PC-9 (cell line): ENCODE results near the gene SPTAN1.

Source experiments
- EZH2 ChIP-seq: fragments of 200-600 bp; sonication (generic); IDR thresholded peaks from 2 replicates; pipeline ENCODE4 v1.8.0; 2017; ENCODE audit warnings: antibody characterized with exemption, low read depth
- TF ChIP-seq, protein P1 (sequence below): fragments of 200-600 bp; sonication (generic); conservative IDR thresholded peaks from 2 replicates; pipeline ENCODE4 v1.6.1; 2017; ENCODE audit warnings: mixed run types, antibody characterized with exemption, mild to moderate bottlenecking, moderate library complexity

DNA sequence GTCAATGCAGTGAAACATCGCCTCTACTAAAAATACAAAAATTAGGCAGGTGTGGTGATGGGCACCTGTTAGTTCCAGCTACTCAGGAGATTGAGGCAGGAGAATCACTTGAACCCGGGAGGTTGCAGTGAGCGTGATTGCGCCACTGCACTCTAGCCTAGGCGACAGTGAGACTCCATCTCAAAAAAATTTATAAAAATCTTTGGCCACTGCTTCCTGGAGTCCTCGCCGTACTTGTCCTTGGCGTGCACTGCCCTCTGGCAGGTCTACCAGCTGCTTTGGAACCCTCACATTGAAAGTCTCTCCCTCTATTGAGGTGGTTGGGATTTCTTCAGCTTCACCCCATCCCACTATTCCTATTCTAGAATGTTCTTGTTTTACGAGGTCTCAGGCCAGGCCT, 79.2 kb downstream of the SPTAN1 start:
- TF ChIP-seq EZH2, result no peak
- TF ChIP-seq, protein P1, sequence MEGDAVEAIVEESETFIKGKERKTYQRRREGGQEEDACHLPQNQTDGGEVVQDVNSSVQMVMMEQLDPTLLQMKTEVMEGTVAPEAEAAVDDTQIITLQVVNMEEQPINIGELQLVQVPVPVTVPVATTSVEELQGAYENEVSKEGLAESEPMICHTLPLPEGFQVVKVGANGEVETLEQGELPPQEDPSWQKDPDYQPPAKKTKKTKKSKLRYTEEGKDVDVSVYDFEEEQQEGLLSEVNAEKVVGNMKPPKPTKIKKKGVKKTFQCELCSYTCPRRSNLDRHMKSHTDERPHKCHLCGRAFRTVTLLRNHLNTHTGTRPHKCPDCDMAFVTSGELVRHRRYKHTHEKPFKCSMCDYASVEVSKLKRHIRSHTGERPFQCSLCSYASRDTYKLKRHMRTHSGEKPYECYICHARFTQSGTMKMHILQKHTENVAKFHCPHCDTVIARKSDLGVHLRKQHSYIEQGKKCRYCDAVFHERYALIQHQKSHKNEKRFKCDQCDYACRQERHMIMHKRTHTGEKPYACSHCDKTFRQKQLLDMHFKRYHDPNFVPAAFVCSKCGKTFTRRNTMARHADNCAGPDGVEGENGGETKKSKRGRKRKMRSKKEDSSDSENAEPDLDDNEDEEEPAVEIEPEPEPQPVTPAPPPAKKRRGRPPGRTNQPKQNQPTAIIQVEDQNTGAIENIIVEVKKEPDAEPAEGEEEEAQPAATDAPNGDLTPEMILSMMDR, result no peak
